Thyroid gland (tissue), 4 donors: Measurements from ENCODE around the gene ADGRG1.

ENCODE experiments used
- CTCF ChIP-seq, 6 experiments: fragments of 200-600 bp in 3 of 6; fragments of 450-650 bp in 3 of 6; sonication (generic) in 3 of 6; IDR thresholded peaks; one replicate each; pipeline ENCODE4 v1.5.1; 2016 to 2019; ENCODE audit warnings: antibody characterized with exemption in 6 of 6, mild to moderate bottlenecking in 2 of 6, inconsistent platforms in 1 of 6, moderate library complexity in 1 of 6
- POLR2A ChIP-seq, 2 donors: fragments of 450-650 bp; IDR thresholded peaks; one replicate each; pipeline ENCODE4 v1.6.1; 2017; ENCODE audit warnings: antibody characterized with exemption in 2 of 2, mild to moderate bottlenecking in 2 of 2, moderate library complexity in 1 of 2

DNA sequence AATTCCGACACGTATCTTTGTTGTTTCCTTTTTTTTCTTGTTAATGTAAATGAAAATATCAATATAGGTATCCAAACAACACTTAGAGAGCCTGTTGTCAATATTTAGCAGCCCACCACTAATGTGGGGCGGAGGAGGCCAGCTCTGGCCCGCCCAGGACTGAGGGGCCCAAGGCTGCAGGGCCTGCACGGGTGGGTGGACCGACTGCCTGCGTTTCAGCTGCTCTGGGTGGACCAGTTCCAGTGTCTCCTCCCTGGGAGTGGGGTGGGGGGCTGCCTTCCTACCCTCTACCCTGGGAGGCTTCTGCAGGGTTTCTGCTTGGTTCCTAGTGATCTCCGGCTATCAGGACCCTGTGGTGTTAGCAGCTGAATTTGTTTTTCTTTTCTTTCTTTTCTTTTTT, 15.9 kb upstream of the ADGRG1 start:
- TF ChIP-seq POLR2A (IDR thresholded peaks at IDR 0.05) (no peak), CTCF (IDR thresholded peaks at IDR 0.05) (no peak)
